Panc1 (cell line): Measurements from ENCODE around the gene PGBD5. TPM values are rescaled to one million over a fixed set of nuclear protein-coding genes. Genes with fewer than 3 reads are reported as not detected.
A peak's percentile ranks its signal among the peaks of the same experiment; 100 is the strongest.

ENCODE experiments used
- ATAC-seq: fragments of 200-7000 bp; cut with Tn5 transposase; 2 replicates; pipeline ENCODE4 v1.9.1; 2020; ENCODE audit warnings: mild to moderate bottlenecking, moderate library complexity
- BruUV-seq: library from RNA; stranded (reverse); fragments of 400-500 nt; replicated peaks from 2 replicates; lab custom pipeline; 2021; lab: Mats Ljungman, UMichigan
- CTCF ChIA-PET: fragments of 300-600 bp; sonication (Branson Sonifier 250); formaldehyde crosslinking; loops from one replicate; lab custom pipeline; 2022; ENCODE audit warnings: antibody characterized with exemption; lab: Charles Lee
- POLR2A ChIA-PET: fragments of 300-600 bp; sonication (Branson Sonifier 250); formaldehyde crosslinking; loops from one replicate; lab custom pipeline; 2022; ENCODE audit warnings: antibody characterized with exemption; lab: Charles Lee
- DNase-seq: peaks from one replicate; pipeline ENCODE4 v3.0.0-alpha.2; 2010; ENCODE audit warnings: low read depth, low spot score
- H3K27ac ChIP-seq: 2 replicates; pipeline ENCODE4 v1.5.1; 2011; ENCODE audit warnings: mild to moderate bottlenecking, low read length, inconsistent platforms
- H3K27me3 ChIP-seq: fragments of 200-500 bp; sonication (Bioruptor generic); 2 replicates; pipeline ENCODE4 v1.6.0; 2014; ENCODE audit warnings: low read length, inconsistent platforms; ENCODE audit not compliant: control insufficient read depth, insufficient read depth
- H3K36me3 ChIP-seq: fragments of 200-500 bp; sonication (Bioruptor generic); 2 replicates; pipeline ENCODE4 v1.5.1; 2014; ENCODE audit warnings: inconsistent platforms, mild to moderate bottlenecking, low read length, moderate library complexity; ENCODE audit not compliant: control insufficient read depth, insufficient read depth
- H3K4me1 ChIP-seq: 2 replicates; pipeline ENCODE4 v1.5.1; 2011; ENCODE audit warnings: inconsistent platforms, mild to moderate bottlenecking, low read length, moderate library complexity; ENCODE audit not compliant: control insufficient read depth, insufficient read depth
- H3K4me3 ChIP-seq, 2 experiments: 2 replicates each; pipeline ENCODE4 v1.5.1; 2011 to 2012; ENCODE audit warnings: low read depth in 2 of 2, low read length in 2 of 2, mild to moderate bottlenecking in 2 of 2, inconsistent platforms in 1 of 2, moderate library complexity in 1 of 2
- H3K9me3 ChIP-seq: fragments of 200-500 bp; sonication (Bioruptor generic); 2 replicates; pipeline ENCODE4 v1.5.1; 2014; ENCODE audit warnings: low read depth, mild to moderate bottlenecking, inconsistent platforms, low read length, moderate library complexity; ENCODE audit not compliant: control insufficient read depth, insufficient read depth
- POLR2AphosphoS5 ChIP-seq: IDR thresholded peaks from 2 replicates; pipeline ENCODE4 v1.6.1; 2012; ENCODE audit warnings: mild to moderate bottlenecking, low read depth, low read length, moderate library complexity
- SIN3A ChIP-seq: IDR thresholded peaks from 2 replicates; pipeline ENCODE4 v1.6.1; 2012; ENCODE audit warnings: low read depth, mild to moderate bottlenecking, low read length, moderate library complexity, borderline replicate concordance; ENCODE audit not compliant: insufficient read depth
- TCF7L2 ChIP-seq: IDR thresholded peaks from 2 replicates; pipeline ENCODE4 v1.6.1; 2011; ENCODE audit warnings: mild to moderate bottlenecking, low read depth, low read length, inconsistent platforms
- in situ Hi-C: cut with HindIII; loops from 2 replicates; pipeline ENCODE4 v1.10.0; 2016; ENCODE audit warnings: low sequenced_read_pairs, low pct_unique_long_range_greater_than_20kb
- intact Hi-C: fragments of 100-400 bp; cut with micrococcal nuclease; formaldehyde crosslinking; loops from one replicate; pipeline ENCODE4 v1.10.0; 2022; ENCODE audit not compliant: unreplicated experiment
- total RNA-seq: library from RNA; stranded (reverse); gene quantifications from one replicate; pipeline ENCODE4 v1.2.1, GENCODE V29; 2021; ENCODE audit not compliant: unreplicated experiment
- TF ChIP-seq, protein P1 (sequence below): fragments of 450-650 bp; IDR thresholded peaks from 2 replicates; pipeline ENCODE4 v1.5.1; 2017; ENCODE audit warnings: mild to moderate bottlenecking
- TF ChIP-seq, protein P2 (sequence below), 2 experiments: IDR thresholded peaks; 2 replicates each; pipeline ENCODE4 v1.6.1; 2011 to 2012; ENCODE audit warnings: low read depth in 2 of 2, control low read depth in 1 of 2, low read length in 1 of 2, mild to moderate bottlenecking in 1 of 2, moderate library complexity in 1 of 2; ENCODE audit not compliant: insufficient read depth in 1 of 2

Gene PGBD5
- total RNA-seq, 1 experiment from 2014 or later, result 0.05 TPM

DNA sequence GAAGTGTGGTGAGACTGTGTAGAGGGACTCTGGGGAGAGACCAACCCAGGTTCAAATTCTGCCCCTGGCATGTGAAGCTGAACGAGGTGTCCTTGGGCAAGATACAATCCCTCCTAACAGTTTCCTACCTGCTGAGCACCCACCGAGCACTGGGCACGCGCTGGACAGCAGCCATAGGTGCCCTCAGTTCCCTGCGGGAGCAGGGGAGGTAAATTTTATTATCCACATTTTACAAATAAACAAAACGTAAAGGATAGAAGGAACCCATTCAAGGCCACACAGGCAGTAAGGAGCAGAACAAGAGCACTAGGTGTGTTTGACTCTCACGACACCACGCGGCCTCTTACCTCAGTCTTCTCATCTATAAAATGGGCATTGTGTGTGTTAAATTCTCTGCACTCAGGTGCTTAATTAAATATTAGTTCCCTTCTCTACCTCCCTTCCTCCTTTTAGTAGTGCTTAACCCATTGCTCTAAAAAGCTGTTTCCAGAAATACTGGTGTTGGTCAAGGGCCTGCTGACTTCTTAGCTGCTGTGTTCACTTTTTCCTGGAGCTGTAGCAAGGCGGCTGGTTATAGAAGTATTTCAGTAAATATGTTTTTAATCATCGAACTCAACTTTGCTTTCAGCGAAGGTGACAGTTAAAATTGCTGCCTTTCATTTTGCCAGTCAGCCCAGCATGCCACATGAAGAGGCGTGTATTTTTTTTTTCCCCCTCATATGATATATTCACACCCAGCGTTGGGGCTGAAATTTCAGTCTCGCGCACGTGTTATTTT, 41.6 kb downstream of the PGBD5 start:
- TF ChIP-seq, protein P1, sequence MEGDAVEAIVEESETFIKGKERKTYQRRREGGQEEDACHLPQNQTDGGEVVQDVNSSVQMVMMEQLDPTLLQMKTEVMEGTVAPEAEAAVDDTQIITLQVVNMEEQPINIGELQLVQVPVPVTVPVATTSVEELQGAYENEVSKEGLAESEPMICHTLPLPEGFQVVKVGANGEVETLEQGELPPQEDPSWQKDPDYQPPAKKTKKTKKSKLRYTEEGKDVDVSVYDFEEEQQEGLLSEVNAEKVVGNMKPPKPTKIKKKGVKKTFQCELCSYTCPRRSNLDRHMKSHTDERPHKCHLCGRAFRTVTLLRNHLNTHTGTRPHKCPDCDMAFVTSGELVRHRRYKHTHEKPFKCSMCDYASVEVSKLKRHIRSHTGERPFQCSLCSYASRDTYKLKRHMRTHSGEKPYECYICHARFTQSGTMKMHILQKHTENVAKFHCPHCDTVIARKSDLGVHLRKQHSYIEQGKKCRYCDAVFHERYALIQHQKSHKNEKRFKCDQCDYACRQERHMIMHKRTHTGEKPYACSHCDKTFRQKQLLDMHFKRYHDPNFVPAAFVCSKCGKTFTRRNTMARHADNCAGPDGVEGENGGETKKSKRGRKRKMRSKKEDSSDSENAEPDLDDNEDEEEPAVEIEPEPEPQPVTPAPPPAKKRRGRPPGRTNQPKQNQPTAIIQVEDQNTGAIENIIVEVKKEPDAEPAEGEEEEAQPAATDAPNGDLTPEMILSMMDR, result no peak
- TF ChIP-seq SIN3A (no peak), TCF7L2 (no peak), POLR2AphosphoS5 (no peak)
- TF ChIP-seq, protein P2, sequence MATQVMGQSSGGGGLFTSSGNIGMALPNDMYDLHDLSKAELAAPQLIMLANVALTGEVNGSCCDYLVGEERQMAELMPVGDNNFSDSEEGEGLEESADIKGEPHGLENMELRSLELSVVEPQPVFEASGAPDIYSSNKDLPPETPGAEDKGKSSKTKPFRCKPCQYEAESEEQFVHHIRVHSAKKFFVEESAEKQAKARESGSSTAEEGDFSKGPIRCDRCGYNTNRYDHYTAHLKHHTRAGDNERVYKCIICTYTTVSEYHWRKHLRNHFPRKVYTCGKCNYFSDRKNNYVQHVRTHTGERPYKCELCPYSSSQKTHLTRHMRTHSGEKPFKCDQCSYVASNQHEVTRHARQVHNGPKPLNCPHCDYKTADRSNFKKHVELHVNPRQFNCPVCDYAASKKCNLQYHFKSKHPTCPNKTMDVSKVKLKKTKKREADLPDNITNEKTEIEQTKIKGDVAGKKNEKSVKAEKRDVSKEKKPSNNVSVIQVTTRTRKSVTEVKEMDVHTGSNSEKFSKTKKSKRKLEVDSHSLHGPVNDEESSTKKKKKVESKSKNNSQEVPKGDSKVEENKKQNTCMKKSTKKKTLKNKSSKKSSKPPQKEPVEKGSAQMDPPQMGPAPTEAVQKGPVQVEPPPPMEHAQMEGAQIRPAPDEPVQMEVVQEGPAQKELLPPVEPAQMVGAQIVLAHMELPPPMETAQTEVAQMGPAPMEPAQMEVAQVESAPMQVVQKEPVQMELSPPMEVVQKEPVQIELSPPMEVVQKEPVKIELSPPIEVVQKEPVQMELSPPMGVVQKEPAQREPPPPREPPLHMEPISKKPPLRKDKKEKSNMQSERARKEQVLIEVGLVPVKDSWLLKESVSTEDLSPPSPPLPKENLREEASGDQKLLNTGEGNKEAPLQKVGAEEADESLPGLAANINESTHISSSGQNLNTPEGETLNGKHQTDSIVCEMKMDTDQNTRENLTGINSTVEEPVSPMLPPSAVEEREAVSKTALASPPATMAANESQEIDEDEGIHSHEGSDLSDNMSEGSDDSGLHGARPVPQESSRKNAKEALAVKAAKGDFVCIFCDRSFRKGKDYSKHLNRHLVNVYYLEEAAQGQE (IDR thresholded peaks at IDR 0.05; ENCODE audit: insufficient read depth in 1 of 2, low read depth in 2 of 2, low read length in 1 of 2), result no peak
- Histone ChIP-seq H3K36me3 (no peaks in the 10 kb centered on the region), H3K4me1 (no peaks in the 10 kb centered on the region), H3K9me3 (no peaks in the 10 kb centered on the region), H3K27ac (no peak overlapping the region), H3K27me3 (no peaks in the 10 kb centered on the region), H3K4me3 (no peak overlapping the region)
- BruUV-seq, result no TSS peak
- DNase-seq, result no peak
- ATAC-seq, result 0 out of 2 replicates have a peak, but pooled peaks have one; percentile 46
- in situ Hi-C loops (no loop called here), intact Hi-C loops (no loop called here)
- CTCF ChIA-PET, result no interaction called here
- POLR2A ChIA-PET, result no interaction called here

- no TSS peak for BruUV-seq
- intact Hi-C loops, result no loop called here
- POLR2A ChIA-PET, result no interaction called here
These were observed 42.7 kb downstream of the PGBD5 start for GRCh38 chr1:230383425-230383824.

More at GRCh38 chr1:230383425-230383824, 42.7 kb downstream of the PGBD5 start:
- in situ Hi-C loops, result no loop called here
- ATAC-seq (no peak), DNase-seq (no peak)
- Histone ChIP-seq H3K27ac (no peak overlapping the region), H3K4me1 (no peaks in the 10 kb centered on the region), H3K4me3 (no peak overlapping the region), H3K27me3 (no peaks in the 10 kb centered on the region), H3K9me3 (no peaks in the 10 kb centered on the region), H3K36me3 (no peaks in the 10 kb centered on the region)
- CTCF ChIA-PET, result no interaction called here
- TF ChIP-seq, protein P2 (IDR thresholded peaks at IDR 0.05; ENCODE audit: insufficient read depth in 1 of 2, low read depth in 2 of 2, low read length in 1 of 2), result no peak
- TF ChIP-seq, protein P1, result no peak
- TF ChIP-seq TCF7L2 (no peak), POLR2AphosphoS5 (no peak), SIN3A (no peak)
